Bronchial epithelial cell (primary cell): ENCODE data around the gene GRIP2. TPM values are rescaled to one million over a fixed set of nuclear protein-coding genes. Genes with fewer than 3 reads are reported as not detected.

Experiments
- DNase-seq: peaks from one replicate; pipeline ENCODE4 v3.0.0-alpha.2; 2010; ENCODE audit warnings: low read depth
- FAIRE-seq: peaks from 2 replicates; lab custom pipeline; 2011; peaks lifted over from hg19 to GRCh38; lab: Jason Lieb, UNC
- H3K27me3 ChIP-seq: 2 replicates; pipeline ENCODE4 v1.5.1; 2011; ENCODE audit warnings: low read length; ENCODE audit not compliant: control insufficient read depth, insufficient read depth
- H3K36me3 ChIP-seq: 2 replicates; pipeline ENCODE4 v1.5.1; 2011; ENCODE audit warnings: low read length; ENCODE audit not compliant: control insufficient read depth, insufficient read depth
- H3K4me3 ChIP-seq: 2 replicates; pipeline ENCODE4 v1.5.1; 2011; ENCODE audit warnings: mild to moderate bottlenecking, low read depth, low read length, control low read depth
- total RNA-seq: library from RNA; depleted of rRNA; stranded (reverse); fragments of >200 nt; gene quantifications from 2 replicates; pipeline ENCODE4 v1.2.1, GENCODE V29; 2014
- TF ChIP-seq, protein P1 (sequence below): IDR thresholded peaks from 2 replicates; pipeline ENCODE4 v1.5.1; 2011; ENCODE audit warnings: mild to moderate bottlenecking, moderate library complexity, low read length, control low read depth, inconsistent platforms; ENCODE audit not compliant: insufficient read depth, severe bottlenecking

Gene GRIP2
- total RNA-seq, 1 donor from 2014 or later = under 0.01 TPM

GRCh38 chr3:14480207-14481017 lies 59.7 kb downstream of the GRIP2 start:
- TF ChIP-seq, protein P1, sequence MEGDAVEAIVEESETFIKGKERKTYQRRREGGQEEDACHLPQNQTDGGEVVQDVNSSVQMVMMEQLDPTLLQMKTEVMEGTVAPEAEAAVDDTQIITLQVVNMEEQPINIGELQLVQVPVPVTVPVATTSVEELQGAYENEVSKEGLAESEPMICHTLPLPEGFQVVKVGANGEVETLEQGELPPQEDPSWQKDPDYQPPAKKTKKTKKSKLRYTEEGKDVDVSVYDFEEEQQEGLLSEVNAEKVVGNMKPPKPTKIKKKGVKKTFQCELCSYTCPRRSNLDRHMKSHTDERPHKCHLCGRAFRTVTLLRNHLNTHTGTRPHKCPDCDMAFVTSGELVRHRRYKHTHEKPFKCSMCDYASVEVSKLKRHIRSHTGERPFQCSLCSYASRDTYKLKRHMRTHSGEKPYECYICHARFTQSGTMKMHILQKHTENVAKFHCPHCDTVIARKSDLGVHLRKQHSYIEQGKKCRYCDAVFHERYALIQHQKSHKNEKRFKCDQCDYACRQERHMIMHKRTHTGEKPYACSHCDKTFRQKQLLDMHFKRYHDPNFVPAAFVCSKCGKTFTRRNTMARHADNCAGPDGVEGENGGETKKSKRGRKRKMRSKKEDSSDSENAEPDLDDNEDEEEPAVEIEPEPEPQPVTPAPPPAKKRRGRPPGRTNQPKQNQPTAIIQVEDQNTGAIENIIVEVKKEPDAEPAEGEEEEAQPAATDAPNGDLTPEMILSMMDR = no peak
- DNase-seq (peak; percentile 96), FAIRE-seq (peak; percentile 98)
- Histone ChIP-seq H3K4me3 (no peak overlapping the region), H3K27me3 (no peaks in the 10 kb centered on the region), H3K36me3 (no peaks in the 10 kb centered on the region)

- H3K4me3 ChIP-seq = no peak overlapping the region
- H3K36me3 ChIP-seq = no peaks in the 10 kb centered on the region
- FAIRE-seq (no peak), DNase-seq (no peak)
- H3K27me3 ChIP-seq = no peaks in the 10 kb centered on the region
- TF ChIP-seq, protein P1 = no peak
Measured at GRCh38 chr3:14479591-14479990, 60.6 kb downstream of the GRIP2 start.

GRCh38 chr3:14478956-14479550 lies 61.1 kb downstream of the GRIP2 start:
- Histone ChIP-seq H3K36me3 (no peaks in the 10 kb centered on the region), H3K27me3 (no peaks in the 10 kb centered on the region), H3K4me3 (no peak overlapping the region)
- FAIRE-seq = peak; percentile 52
- no peak for DNase-seq
- TF ChIP-seq, protein P1 = no peak

DNA sequence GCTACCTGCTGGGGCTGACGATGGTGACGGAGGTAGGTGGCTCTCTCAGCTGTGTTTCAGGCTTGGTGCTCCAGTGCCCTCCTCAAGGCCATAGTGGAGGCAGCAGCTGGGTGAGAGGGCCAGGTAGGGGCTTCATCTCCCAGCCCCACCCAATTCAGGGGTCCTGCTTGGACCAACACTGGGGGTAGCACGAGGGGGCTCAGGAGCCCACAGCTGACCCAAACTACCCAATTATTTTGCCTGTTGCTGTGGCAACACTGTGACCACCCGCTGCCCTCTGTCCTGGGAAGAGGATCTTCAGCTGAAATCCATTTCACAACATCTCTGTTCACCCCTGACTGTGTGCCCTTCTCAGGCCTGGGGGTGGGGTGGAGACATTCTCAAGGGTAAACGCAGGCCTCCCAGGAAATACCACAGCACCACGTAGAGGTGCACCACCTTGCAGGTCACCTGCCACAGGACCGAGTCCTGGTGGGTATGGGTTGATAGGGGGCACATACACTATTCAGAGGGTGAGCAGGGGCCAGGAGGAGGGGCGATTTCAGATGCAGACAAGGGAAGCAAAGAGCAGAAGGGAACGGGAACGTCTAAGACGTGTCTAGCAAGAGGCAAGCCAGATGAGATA lies 62.7 kb downstream of the GRIP2 start:
- no peak for FAIRE-seq
- no peaks in the 10 kb centered on the region for H3K27me3 ChIP-seq
- TF ChIP-seq, protein P1 = no peak
- H3K4me3 ChIP-seq = no peak overlapping the region
- DNase-seq = no peak
- H3K36me3 ChIP-seq = no peaks in the 10 kb centered on the region

GRCh38 chr3:14476583-14477265 lies 63.4 kb downstream of the GRIP2 start:
- no peaks in the 10 kb centered on the region for H3K27me3 ChIP-seq
- H3K36me3 ChIP-seq = no peaks in the 10 kb centered on the region
- TF ChIP-seq, protein P1 = no peak
- H3K4me3 ChIP-seq = no peak overlapping the region
- FAIRE-seq = no peak
- no peak for DNase-seq
